GM23248 (cell line): Measurements from ENCODE around the gene FAM200C. TPM values are rescaled to one million over a fixed set of nuclear protein-coding genes. Genes with fewer than 3 reads are reported as not detected.
A peak's percentile ranks its signal among the peaks of the same experiment; 100 is the strongest.

Source experiments
- DNase-seq: peaks from one replicate; pipeline ENCODE4 v3.0.0-alpha.2; 2015
- H2AFZ ChIP-seq: fragments of 200-600 bp; sonication (generic); 2 replicates; pipeline ENCODE4 v1.6.1; 2016; ENCODE audit warnings: antibody characterized with exemption
- H3F3A ChIP-seq: fragments of 200-600 bp; sonication (generic); 2 replicates; pipeline ENCODE4 v1.6.1; 2016; ENCODE audit warnings: mild to moderate bottlenecking, antibody characterized with exemption, mixed run types; ENCODE audit not compliant: insufficient read depth
- H3K27ac ChIP-seq: fragments of 200-600 bp; sonication (generic); 2 replicates; pipeline ENCODE4 v1.5.1; 2016; ENCODE audit warnings: mild to moderate bottlenecking
- H3K27me3 ChIP-seq: fragments of 200-600 bp; sonication (generic); replicated peaks from 2 replicates; pipeline ENCODE4 v1.6.1; 2016; ENCODE audit warnings: mild to moderate bottlenecking; ENCODE audit not compliant: insufficient read depth
- H3K36me3 ChIP-seq: fragments of 200-600 bp; sonication (generic); 2 replicates; pipeline ENCODE4 v1.6.1; 2016; ENCODE audit warnings: low read depth, mild to moderate bottlenecking
- H3K4me1 ChIP-seq: fragments of 200-600 bp; sonication (generic); 2 replicates; pipeline ENCODE4 v1.6.1; 2016; ENCODE audit warnings: mild to moderate bottlenecking; ENCODE audit not compliant: insufficient read depth
- H3K4me2 ChIP-seq: fragments of 200-600 bp; sonication (generic); one replicate; pipeline ENCODE4 v1.6.1; 2016; ENCODE audit warnings: mild to moderate bottlenecking; ENCODE audit not compliant: unreplicated experiment
- H3K4me3 ChIP-seq: fragments of 200-600 bp; sonication (generic); 2 replicates; pipeline ENCODE4 v1.5.1; 2016; ENCODE audit warnings: mild to moderate bottlenecking
- H3K79me2 ChIP-seq: fragments of 200-600 bp; sonication (generic); 2 replicates; pipeline ENCODE4 v1.6.1; 2016; ENCODE audit warnings: mild to moderate bottlenecking; ENCODE audit not compliant: insufficient read depth
- H3K9ac ChIP-seq: fragments of 200-600 bp; sonication (generic); 2 replicates; pipeline ENCODE4 v1.6.1; 2016; ENCODE audit warnings: mild to moderate bottlenecking
- H3K9me2 ChIP-seq: fragments of 200-600 bp; sonication (generic); 2 replicates; pipeline ENCODE4 v1.6.1; 2016; ENCODE audit warnings: mixed run types, mild to moderate bottlenecking, moderate library complexity; ENCODE audit not compliant: insufficient read depth
- H3K9me3 ChIP-seq: fragments of 200-600 bp; sonication (generic); one replicate; pipeline ENCODE4 v1.6.1; 2017; ENCODE audit warnings: low read depth
- H4K20me1 ChIP-seq: fragments of 200-600 bp; sonication (generic); 2 replicates; pipeline ENCODE4 v1.6.0; 2016; ENCODE audit not compliant: insufficient read depth
- EZH2 ChIP-seq: fragments of 200-600 bp; sonication (generic); IDR thresholded peaks from 2 replicates; pipeline ENCODE4 v1.6.1; 2018; ENCODE audit warnings: antibody characterized with exemption, mild to moderate bottlenecking; ENCODE audit not compliant: insufficient read depth, poor library complexity, severe bottlenecking
- EZH2phosphoT487 ChIP-seq: fragments of 200-600 bp; sonication (generic); IDR thresholded peaks from 2 replicates; pipeline ENCODE4 v1.6.1; 2018; ENCODE audit warnings: antibody characterized with exemption, moderate library complexity, mild to moderate bottlenecking, low read depth; ENCODE audit not compliant: insufficient read depth
- WGBS, 2 experiments: methylation state at CpG; one replicate each; pipeline ENCODE4 v1.1.6; 2015 to 2017; ENCODE audit warnings: low lambda C conversion rate in 2 of 2, low coverage in 1 of 2; ENCODE audit errors: missing lambda C conversion rate in 2 of 2; 5-methylcytosine and 5-hydroxymethylcytosine counted together
- in situ Hi-C: fragments of 300-500 bp; cut with MboI; formaldehyde crosslinking; loops from 2 replicates; pipeline ENCODE4 v1.15.0; 2020
- polyA plus RNA-seq: library from polyadenylated mRNA; unstranded; fragments of >200 nt; fragmentation: Nextera tagmentation; extraction: Ambion mirVana; gene quantifications from 2 replicates; pipeline ENCODE4 v1.2.1, GENCODE V29; 2016
- total RNA-seq: library from RNA; depleted of rRNA; stranded (reverse); fragments of >200 nt; shearing (Covaris generic); gene quantifications from 2 replicates; pipeline ENCODE4 v1.2.3, GENCODE V29; 2014

Gene FAM200C
- total and polyA plus RNA-seq, 2 experiments from 2014 or later: 2.8 to 3.6 TPM

- H3K9me3 ChIP-seq: no peaks in the 10 kb centered on the region
- H3K4me1 ChIP-seq: no peaks in the 10 kb centered on the region
- 49 to 55% methylated on average over 3 of the region's 3 CpGs for whole genome bisulfite sequencing, 2 experiments
- no peaks in the 10 kb centered on the region for H3K79me2 ChIP-seq
- H3K4me2 ChIP-seq: no peak overlapping the region
- H2AFZ ChIP-seq: 0 out of 2 replicates have a peak overlapping the region, but pooled peaks have one; percentile 25
- 0 out of 2 replicates have a peak, but pooled peaks cover 4% of the 10 kb centered on the region for H3K27me3 ChIP-seq
- H3K4me3 ChIP-seq: no peak overlapping the region
- no peaks in the 10 kb centered on the region for H4K20me1 ChIP-seq
- H3K9me2 ChIP-seq: no peaks in the 10 kb centered on the region
- in situ Hi-C loops: no loop called here
- DNase-seq: peak; percentile 13
- H3K9ac ChIP-seq: no peak overlapping the region
- TF ChIP-seq EZH2phosphoT487: no peak
- H3K36me3 ChIP-seq: no peaks in the 10 kb centered on the region
- H3K27ac ChIP-seq: no peak overlapping the region
- no peaks in the 10 kb centered on the region for H3F3A ChIP-seq
Measured at GRCh38 chr5:160363211-160363610, 36.6 kb downstream of the FAM200C start.

- H3K4me3 ChIP-seq: no peak overlapping the region
- 0 out of 2 replicates have a peak, but pooled peaks cover 4% of the 10 kb centered on the region for H3K27me3 ChIP-seq
- H3K27ac ChIP-seq: no peak overlapping the region
- no peaks in the 10 kb centered on the region for H3K4me1 ChIP-seq
- no peaks in the 10 kb centered on the region for H4K20me1 ChIP-seq
- H3K9ac ChIP-seq: no peak overlapping the region
- no peak for DNase-seq
- H3K79me2 ChIP-seq: no peaks in the 10 kb centered on the region
- H3K9me3 ChIP-seq: no peaks in the 10 kb centered on the region
- 82 to 83% methylated on average over 9 of the region's 9 CpGs for WGBS, 2 experiments
- no peaks in the 10 kb centered on the region for H3F3A ChIP-seq
- H3K36me3 ChIP-seq: no peaks in the 10 kb centered on the region
- no peaks in the 10 kb centered on the region for H3K9me2 ChIP-seq
- in situ Hi-C loops: no loop called here
- no peak overlapping the region for H2AFZ ChIP-seq
- no peak overlapping the region for H3K4me2 ChIP-seq
- TF ChIP-seq EZH2phosphoT487: no peak
- TF ChIP-seq EZH2: no peak
Measured at GRCh38 chr5:160361624-160362228, 38.1 kb downstream of the FAM200C start.

GRCh38 chr5:160360310-160360709 lies 39.5 kb downstream of the FAM200C start:
- Histone ChIP-seq H3F3A (no peaks in the 10 kb centered on the region), H3K4me3 (no peak overlapping the region), H3K9ac (no peak overlapping the region), H3K4me2 (peak overlapping the region; percentile 31), H3K79me2 (no peaks in the 10 kb centered on the region), H2AFZ (no peak overlapping the region), H3K4me1 (no peaks in the 10 kb centered on the region), H3K9me2 (no peaks in the 10 kb centered on the region), H3K36me3 (no peaks in the 10 kb centered on the region), H3K27me3 (0 out of 2 replicates have a peak, but pooled peaks cover under 1% of the 10 kb centered on the region), H4K20me1 (no peaks in the 10 kb centered on the region), H3K9me3 (no peaks in the 10 kb centered on the region), H3K27ac (no peak overlapping the region)
- in situ Hi-C loops: no loop called here
- 43 to 45% methylated on average over 3 of the region's 3 CpGs for WGBS, 2 experiments
- DNase-seq: no peak
- TF ChIP-seq EZH2 (no peak), EZH2phosphoT487 (no peak)

GRCh38 chr5:160359816-160360215 lies 40.0 kb downstream of the FAM200C start:
- Histone ChIP-seq H3K4me2 (peak overlapping the region; percentile 31), H3K79me2 (no peaks in the 10 kb centered on the region), H4K20me1 (no peaks in the 10 kb centered on the region), H3K4me3 (no peak overlapping the region), H3K36me3 (no peaks in the 10 kb centered on the region), H3K9ac (no peak overlapping the region), H3F3A (no peaks in the 10 kb centered on the region), H3K9me2 (no peaks in the 10 kb centered on the region), H3K9me3 (no peaks in the 10 kb centered on the region), H2AFZ (no peak overlapping the region), H3K27me3 (no peaks in the 10 kb centered on the region), H3K4me1 (no peaks in the 10 kb centered on the region), H3K27ac (no peak overlapping the region)
- in situ Hi-C loops: no loop called here
- peak; percentile 20 for DNase-seq
- TF ChIP-seq EZH2phosphoT487: no peak
- no peak for TF ChIP-seq EZH2
- 19 to 22% methylated on average over 3 to 4 of the region's 4 CpGs for WGBS, 2 experiments
